GM12801 (cell line): ENCODE measurements around the gene JARID2.

ENCODE experiments used
- CTCF ChIP-seq: IDR thresholded peaks from one replicate; pipeline ENCODE4 v1.5.1; 2011; ENCODE audit warnings: control low read depth; ENCODE audit not compliant: insufficient read length; ENCODE audit errors: extremely low read depth

The JARID2 gene

GRCh38 chr6:15242937-15243614 lies 2.8 kb upstream of the JARID2 start:
- TF ChIP-seq CTCF, result no peak

- TF ChIP-seq CTCF, result no peak
Measured at GRCh38 chr6:15243910-15244619, 1.8 kb upstream of the JARID2 start.

GRCh38 chr6:15244620-15245360 lies 1.1 kb upstream of the JARID2 start:
- no peak for TF ChIP-seq CTCF

- no peak for TF ChIP-seq CTCF
Measured at GRCh38 chr6:15246217-15246665, 372 bp downstream of the JARID2 start.

- TF ChIP-seq CTCF, result no peak
Measured at GRCh38 chr6:15246666-15247499, 1.0 kb downstream of the JARID2 start.

- no peak for TF ChIP-seq CTCF
Measured at GRCh38 chr6:15247500-15248450, 1.9 kb downstream of the JARID2 start.
